Smooth muscle cell of the umbilical artery (primary cell): ENCODE results near the gene LEO1. TPM values are rescaled to one million over a fixed set of nuclear protein-coding genes. Genes with fewer than 3 reads are reported as not detected.

Source experiments
- total RNA-seq: library from RNA; depleted of rRNA; stranded (reverse); fragments of >200 nt; gene quantifications from 2 replicates; pipeline ENCODE4 v1.2.3, GENCODE V29; 2014

Gene LEO1
- 34.7 and 49.9 TPM in 2 replicates for total RNA-seq

DNA sequence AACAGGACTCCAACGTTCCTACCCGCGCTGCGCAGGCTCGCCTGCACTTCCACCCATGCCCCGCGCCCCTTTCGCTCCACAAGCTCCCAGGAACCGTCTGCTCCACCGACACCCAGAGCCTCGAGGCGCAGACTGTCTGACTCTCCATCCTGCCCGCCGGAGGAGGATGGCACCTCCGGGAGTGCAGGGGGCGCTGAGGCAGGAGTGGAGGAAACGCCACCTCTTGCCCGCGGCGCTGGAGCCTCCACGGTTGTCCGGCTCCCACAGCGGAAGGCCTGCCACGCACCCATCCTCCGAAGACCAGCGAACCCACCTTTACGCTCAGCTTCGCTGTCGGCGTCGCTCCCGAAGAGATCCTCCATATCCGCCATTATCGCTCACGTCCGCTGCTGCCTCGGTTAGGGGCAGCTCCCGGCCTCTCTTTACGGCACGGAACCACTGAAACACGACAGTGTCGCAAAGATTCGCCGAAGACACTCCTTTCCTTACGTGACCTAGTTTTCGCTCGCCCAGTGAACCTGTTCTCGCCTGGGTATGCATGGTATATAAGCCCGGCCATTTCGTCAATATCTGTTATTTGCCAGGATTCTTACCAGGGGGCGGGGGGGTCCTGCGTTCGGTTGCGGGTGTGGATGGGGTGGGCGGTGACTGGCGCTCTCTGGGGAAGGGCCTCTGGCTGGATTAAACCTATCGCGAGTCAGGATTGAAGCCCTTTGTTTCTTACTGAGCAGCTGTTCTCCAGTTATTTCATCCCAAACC, at the start of gene LEO1:
Gene LEO1 (minus strand): TSS at position 404 of the 759 bp plus-strand sequence. CDS start 33 bp downstream, at position 371.

DNA sequence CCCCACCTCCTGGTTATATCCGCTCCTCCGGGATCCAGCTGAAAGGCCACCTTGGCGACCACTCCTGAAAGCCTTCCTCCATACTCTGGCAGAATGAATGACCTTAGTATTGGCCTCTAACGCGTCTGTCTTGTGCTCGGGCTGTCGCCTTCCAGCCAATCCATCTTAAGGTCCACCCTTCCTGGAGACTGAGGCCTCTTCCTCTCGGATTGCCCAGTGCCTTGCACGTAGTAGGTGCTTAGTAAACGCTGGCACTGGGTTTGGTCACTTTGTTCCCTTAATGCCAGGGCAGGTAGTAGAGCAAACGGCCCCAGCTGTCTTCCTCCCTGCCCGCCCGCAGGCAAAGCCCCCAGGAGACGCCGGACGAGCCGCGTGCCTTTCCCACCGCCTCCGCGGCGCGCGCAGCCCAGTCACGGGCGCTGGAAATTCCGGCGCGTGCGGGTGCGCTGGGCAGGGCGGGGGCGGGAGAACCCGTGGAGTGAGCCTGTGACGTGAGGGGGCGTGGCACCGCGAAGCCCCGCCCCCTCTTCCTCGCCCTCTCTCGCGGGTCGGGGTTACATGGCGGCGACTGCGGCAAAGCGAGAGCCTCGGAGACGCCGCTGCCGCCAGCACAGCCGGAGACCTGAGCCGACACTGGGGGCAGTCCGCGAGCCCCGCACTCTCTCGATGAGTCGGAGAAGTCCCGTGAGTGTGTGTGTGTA, 47.3 kb upstream of the LEO1 start, which contains the start of gene MAPK6:
Gene MAPK6 (plus strand): TSS at position 527 of the 701 bp plus-strand sequence. CDS start 27,242 bp downstream, outside the sequence.

Other genes starting within 250 kb of the LEO1 start
- 7.4 and 9.6 TPM in 2 replicates for gene LYSMD2, start 234.1 kb downstream of the LEO1 start, total RNA-seq
- 10.4 and 13.8 TPM in 2 replicates for gene TMOD2, start 220.2 kb downstream of the LEO1 start, total RNA-seq
- gene TMOD3, start 142.1 kb downstream of the LEO1 start, total RNA-seq = 28.8 and 48.0 TPM in 2 replicates
- 87.0 and 88.4 TPM in 2 replicates for gene MAPK6, start 47.4 kb upstream of the LEO1 start, total RNA-seq
- gene BCL2L10, start 141.0 kb upstream of the LEO1 start, total RNA-seq = 0.14 TPM in 1 of 2 replicates, not detected in the other
- 24.9 and 59.0 TPM in 2 replicates for gene GNB5, start 219.6 kb upstream of the LEO1 start, total RNA-seq